Breast epithelium (tissue), 4 donors: ENCODE results near the gene CMTM7. TPM values are rescaled to one million over a fixed set of nuclear protein-coding genes. Genes with fewer than 3 reads are reported as not detected.

ENCODE experiments used
- DNase-seq, 2 donors: peaks; one replicate each; pipeline ENCODE4 v3.0.0-alpha.2; 2019; ENCODE audit warnings: low spot score in 2 of 2
- H3K27ac ChIP-seq, 2 donors: fragments of 200-600 bp; sonication (generic) in 1 of 2; one replicate each; pipeline ENCODE4 v1.5.1; 2016 to 2019; ENCODE audit warnings: mild to moderate bottlenecking in 1 of 2
- H3K27me3 ChIP-seq, 2 donors: fragments of 200-600 bp; sonication (generic) in 1 of 2; one replicate each; pipeline versions ENCODE4 v1.5.1 to v1.6.0; 2017 to 2019; ENCODE audit warnings: control low read depth in 1 of 2, mild to moderate bottlenecking in 1 of 2
- H3K36me3 ChIP-seq: fragments of 200-600 bp; one replicate; pipeline ENCODE4 v1.5.1; 2019
- H3K4me1 ChIP-seq, 2 donors: fragments of 200-600 bp; sonication (generic); one replicate each; pipeline ENCODE4 v1.5.1; 2016 to 2019; ENCODE audit warnings: control low read depth in 1 of 2
- H3K4me3 ChIP-seq, 3 donors: fragments of 200-600 bp; sonication (generic); 1 replicate in 2 of 3; 2 replicates in 1 of 3; pipeline ENCODE4 v1.5.1; 2016 to 2019; ENCODE audit warnings: mild to moderate bottlenecking in 3 of 3, moderate library complexity in 2 of 3
- H3K9me3 ChIP-seq, 2 donors: fragments of 200-600 bp; sonication (generic) in 1 of 2; one replicate each; pipeline ENCODE4 v1.5.1; 2016 to 2019; ENCODE audit warnings: control low read depth in 1 of 2
- POLR2A ChIP-seq: fragments of 450-650 bp; IDR thresholded peaks from one replicate; pipeline ENCODE4 v1.6.1; 2016; ENCODE audit warnings: antibody characterized with exemption, mild to moderate bottlenecking, moderate library complexity
- POLR2AphosphoS5 ChIP-seq, 3 donors: sonication (generic); formaldehyde crosslinking; IDR thresholded peaks; one replicate each; pipeline ENCODE4 v1.6.1; 2017; ENCODE audit warnings: antibody characterized with exemption in 3 of 3
- intact Hi-C: fragments of 100-400 bp; cut with DNase I; formaldehyde crosslinking; loops from one replicate; pipeline ENCODE4 v1.15.1; 2023; ENCODE audit warnings: low total_unique reads
- total RNA-seq, 3 donors: library from RNA; depleted of rRNA; stranded (reverse); fragments of >200 nt; gene quantifications; one replicate each; pipeline ENCODE4 v1.1.0, GENCODE V29; 2016
- TF ChIP-seq, protein P1 (sequence below), 3 donors: fragments of 450-650 bp; IDR thresholded peaks; one replicate each; pipeline ENCODE4 v1.5.1; 2016 to 2017; ENCODE audit warnings: antibody characterized with exemption in 3 of 3, mild to moderate bottlenecking in 3 of 3, moderate library complexity in 3 of 3

Gene CMTM7
- total RNA-seq, 3 donors from 2014 or later, result 16.8 to 111 (median 58.0) TPM

DNA sequence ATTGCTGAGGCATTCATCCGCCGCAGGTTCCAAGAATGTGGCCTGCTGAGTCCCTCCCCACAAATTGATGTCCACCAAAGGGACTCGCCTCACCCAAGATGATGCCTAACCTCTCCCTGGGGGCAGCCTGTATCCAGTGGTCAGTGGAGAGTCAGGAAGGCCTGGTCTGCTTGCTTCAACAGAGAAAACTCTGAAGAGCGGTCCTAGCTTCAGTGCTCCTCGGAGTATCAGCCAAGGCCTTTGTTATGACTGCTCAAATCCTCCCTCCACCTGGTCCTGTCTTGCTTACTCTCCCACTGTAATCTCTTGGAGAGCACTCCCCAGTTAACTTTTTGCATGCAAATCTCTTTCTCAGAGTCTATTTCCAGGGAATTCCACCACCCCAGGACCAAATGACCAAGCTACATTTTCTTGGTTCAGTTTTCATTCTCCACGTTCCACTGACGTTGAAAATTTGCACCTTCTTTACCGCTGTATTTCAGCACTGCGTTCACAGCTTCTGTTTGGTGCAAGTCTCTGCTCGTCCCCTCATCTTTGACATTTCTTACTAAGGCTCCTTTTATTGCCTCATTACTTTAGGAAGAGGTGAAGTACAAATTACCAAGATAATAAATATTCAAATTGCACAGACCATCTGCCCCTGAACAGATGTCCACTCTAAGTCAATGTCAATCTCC lies 22.3 kb downstream of the CMTM7 start:
- H3K4me3 ChIP-seq, result no peak overlapping the region

DNA sequence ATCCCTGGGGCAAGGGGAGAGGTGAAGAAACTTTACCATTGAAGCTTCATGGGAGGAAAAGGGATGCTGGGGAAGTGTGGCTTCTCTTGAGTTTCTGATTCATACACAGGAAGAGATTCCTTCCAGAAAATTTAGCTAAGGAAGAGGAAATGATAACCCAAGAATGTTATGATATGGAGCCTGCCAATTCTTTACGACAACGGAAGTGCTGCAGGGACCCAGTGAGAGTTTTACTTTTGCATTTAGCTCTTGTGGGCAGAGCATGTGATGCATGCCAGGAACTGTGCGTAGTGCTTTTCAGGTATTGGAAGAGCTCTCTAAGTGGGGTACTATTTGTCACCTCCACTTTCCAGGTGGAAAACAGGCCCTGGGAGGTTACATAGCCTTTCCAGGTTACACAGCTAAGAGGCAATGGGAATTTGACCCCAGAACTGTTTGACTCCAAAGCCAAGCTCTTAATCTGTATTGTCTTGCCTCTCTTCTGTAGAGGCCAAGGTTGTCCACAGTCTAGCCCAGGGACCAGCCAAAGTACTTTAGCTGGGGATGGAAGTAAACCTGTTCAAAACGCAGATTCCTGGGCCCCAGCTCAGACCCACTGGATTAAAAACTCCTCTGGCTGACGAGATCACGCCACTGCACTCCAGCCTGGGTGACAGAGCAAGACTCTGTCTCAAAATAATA lies 23.0 kb downstream of the CMTM7 start:
- peaks cover 0 to 13% of the 10 kb centered on the region in 2 donors for H3K4me1 ChIP-seq
- H3K36me3 ChIP-seq, result no peaks in the 10 kb centered on the region
- TF ChIP-seq POLR2AphosphoS5 (IDR thresholded peaks at IDR 0.05) (no peak), POLR2A (no peak)
- TF ChIP-seq, protein P1, sequence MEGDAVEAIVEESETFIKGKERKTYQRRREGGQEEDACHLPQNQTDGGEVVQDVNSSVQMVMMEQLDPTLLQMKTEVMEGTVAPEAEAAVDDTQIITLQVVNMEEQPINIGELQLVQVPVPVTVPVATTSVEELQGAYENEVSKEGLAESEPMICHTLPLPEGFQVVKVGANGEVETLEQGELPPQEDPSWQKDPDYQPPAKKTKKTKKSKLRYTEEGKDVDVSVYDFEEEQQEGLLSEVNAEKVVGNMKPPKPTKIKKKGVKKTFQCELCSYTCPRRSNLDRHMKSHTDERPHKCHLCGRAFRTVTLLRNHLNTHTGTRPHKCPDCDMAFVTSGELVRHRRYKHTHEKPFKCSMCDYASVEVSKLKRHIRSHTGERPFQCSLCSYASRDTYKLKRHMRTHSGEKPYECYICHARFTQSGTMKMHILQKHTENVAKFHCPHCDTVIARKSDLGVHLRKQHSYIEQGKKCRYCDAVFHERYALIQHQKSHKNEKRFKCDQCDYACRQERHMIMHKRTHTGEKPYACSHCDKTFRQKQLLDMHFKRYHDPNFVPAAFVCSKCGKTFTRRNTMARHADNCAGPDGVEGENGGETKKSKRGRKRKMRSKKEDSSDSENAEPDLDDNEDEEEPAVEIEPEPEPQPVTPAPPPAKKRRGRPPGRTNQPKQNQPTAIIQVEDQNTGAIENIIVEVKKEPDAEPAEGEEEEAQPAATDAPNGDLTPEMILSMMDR (IDR thresholded peaks at IDR 0.05), result no peak
- DNase-seq, result no peak
- peak overlapping the region; percentile 71 to 78 for H3K27ac ChIP-seq
- no peaks in the 10 kb centered on the region for H3K9me3 ChIP-seq
- no peak overlapping the region for H3K4me3 ChIP-seq
- intact Hi-C loops, result no loop called here
- no peaks in the 10 kb centered on the region for H3K27me3 ChIP-seq

More for the DNA sequence above, 22.3 kb downstream of the CMTM7 start:
- intact Hi-C loops, result no loop called here
- TF ChIP-seq POLR2AphosphoS5 (IDR thresholded peaks at IDR 0.05) (no peak), POLR2A (no peak)
- TF ChIP-seq, protein P1 (IDR thresholded peaks at IDR 0.05), result no peak
- peak overlapping the region; percentile 71 to 78 for H3K27ac ChIP-seq
- H3K9me3 ChIP-seq, result no peaks in the 10 kb centered on the region
- no peaks in the 10 kb centered on the region for H3K27me3 ChIP-seq
- H3K36me3 ChIP-seq, result no peaks in the 10 kb centered on the region
- DNase-seq, result no peak
- H3K4me1 ChIP-seq, result peaks cover 0 to 8% of the 10 kb centered on the region in 2 donors

DNA sequence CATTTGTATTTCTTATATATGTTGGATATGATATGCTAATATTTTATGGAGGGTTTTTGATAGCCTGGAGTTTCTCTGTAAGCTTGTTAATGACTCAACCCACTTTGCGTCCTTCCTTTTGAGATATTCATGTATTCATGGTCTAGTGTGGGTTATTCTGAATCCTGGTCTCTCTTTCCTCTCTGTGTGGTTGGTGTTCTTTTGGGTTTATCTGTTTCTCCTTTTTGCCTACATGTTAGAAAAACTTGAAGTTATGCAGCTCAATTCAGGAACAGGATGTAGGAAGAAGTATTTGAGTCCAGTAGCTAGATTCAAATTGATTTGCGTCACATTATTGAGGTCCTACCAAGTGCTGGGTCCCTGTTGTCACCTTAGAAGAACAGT lies 28.1 kb downstream of the CMTM7 start:
- H3K9me3 ChIP-seq, result no peaks in the 10 kb centered on the region
- DNase-seq, result no peak
- intact Hi-C loops, result no loop called here
- TF ChIP-seq POLR2A, result no peak
- TF ChIP-seq POLR2AphosphoS5 (IDR thresholded peaks at IDR 0.05), result no peak
- TF ChIP-seq, protein P1 (IDR thresholded peaks at IDR 0.05), result no peak
- H3K27me3 ChIP-seq, result no peaks in the 10 kb centered on the region
- H3K27ac ChIP-seq, result peak overlapping the region; percentile 95 to 97
- peaks cover 7 to 40% of the 10 kb centered on the region in 2 donors for H3K4me1 ChIP-seq
- no peak overlapping the region for H3K4me3 ChIP-seq
- H3K36me3 ChIP-seq, result no peaks in the 10 kb centered on the region

GRCh38 chr3:32420126-32421038 lies 28.7 kb downstream of the CMTM7 start:
- peak overlapping the region; percentile 95 to 97 for H3K27ac ChIP-seq
- H3K9me3 ChIP-seq, result no peaks in the 10 kb centered on the region
- intact Hi-C loops, result no loop called here
- H3K4me1 ChIP-seq, result peaks cover 7 to 43% of the 10 kb centered on the region in 2 donors
- TF ChIP-seq POLR2AphosphoS5 (IDR thresholded peaks at IDR 0.05), result peak; percentile 43 to 76 (median 44)
- TF ChIP-seq POLR2A, result no peak
- TF ChIP-seq, protein P1 (IDR thresholded peaks at IDR 0.05), result peak; percentile 17 to 81 (median 37)
- H3K4me3 ChIP-seq, result peak overlapping the region in 1 of 3 donors; percentile 26
- peak; percentile 66 to 93 for DNase-seq
- no peaks in the 10 kb centered on the region for H3K36me3 ChIP-seq
- H3K27me3 ChIP-seq, result no peaks in the 10 kb centered on the region
